ENCODE measurements around the gene SCN5A.

- no peak for TF ChIP-seq CTCF (IDR thresholded peaks at IDR 0.05)
- no peak for TF ChIP-seq REST (IDR thresholded peaks at IDR 0.05; ENCODE audit: insufficient read depth in 1 of 2, low read depth in 2 of 2, low read length in 1 of 2)
- no peak for TF ChIP-seq TCF7L2 (IDR thresholded peaks at IDR 0.05; ENCODE audit: low read depth, low read length)
- no peak for TF ChIP-seq SIN3A (IDR thresholded peaks at IDR 0.05; ENCODE audit: borderline replicate concordance, insufficient read depth, low read depth, low read length)
- TF ChIP-seq POLR2AphosphoS5 (IDR thresholded peaks at IDR 0.05; ENCODE audit: low read depth, low read length), result no peak
Measured at GRCh38 chr3:38617586-38617985, 31.9 kb downstream of the SCN5A start.

Measured in Panc1 (cell line).